ENCODE results near the gene LRRC25.

DNA sequence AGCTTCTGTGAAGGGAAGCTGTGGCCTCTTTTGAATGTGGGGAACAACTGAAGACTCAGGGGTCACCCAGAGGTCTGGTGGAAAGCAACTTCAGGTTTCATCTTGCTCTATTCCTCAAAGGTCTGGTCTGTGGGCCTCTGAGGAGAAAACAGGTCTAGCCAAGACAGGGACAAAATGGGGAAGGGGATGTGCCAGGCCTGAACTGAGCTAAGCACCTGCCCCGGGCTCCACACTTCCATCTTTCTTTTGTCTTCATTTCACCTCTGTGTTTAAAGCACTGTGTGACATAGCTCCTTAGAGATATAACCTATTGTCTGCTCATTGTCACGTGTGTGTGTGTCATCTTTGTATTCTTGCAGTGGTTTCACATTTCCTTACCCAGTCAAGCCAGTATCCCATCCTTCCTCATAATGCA is 31.4 kb downstream of the LRRC25 start:
- no peak for TF ChIP-seq FOXM1 (IDR thresholded peaks at IDR 0.05; ENCODE audit: borderline replicate concordance, low read depth)
- no peak for TF ChIP-seq ZBTB7A (IDR thresholded peaks at IDR 0.05; ENCODE audit: low read depth)
- TF ChIP-seq YY1 (IDR thresholded peaks at IDR 0.05; ENCODE audit: low read depth), result no peak
- no peak for TF ChIP-seq TAF1 (IDR thresholded peaks at IDR 0.05; ENCODE audit: low read depth)
- TF ChIP-seq NFIC (IDR thresholded peaks at IDR 0.05), result no peak
- TF ChIP-seq CEBPB (IDR thresholded peaks at IDR 0.05), result no peak

All from Ishikawa (cell line).